Breast epithelium (tissue), 3 donors: Measurements from ENCODE around the gene SLC6A3.

Experiments
- POLR2AphosphoS5 ChIP-seq, 3 donors: sonication (generic); formaldehyde crosslinking; IDR thresholded peaks; one replicate each; pipeline ENCODE4 v1.6.1; 2017; ENCODE audit warnings: antibody characterized with exemption in 3 of 3
- TF ChIP-seq, protein P1 (sequence below), 3 donors: fragments of 450-650 bp; IDR thresholded peaks; one replicate each; pipeline ENCODE4 v1.5.1; 2016 to 2017; ENCODE audit warnings: antibody characterized with exemption in 3 of 3, mild to moderate bottlenecking in 3 of 3, moderate library complexity in 3 of 3

DNA sequence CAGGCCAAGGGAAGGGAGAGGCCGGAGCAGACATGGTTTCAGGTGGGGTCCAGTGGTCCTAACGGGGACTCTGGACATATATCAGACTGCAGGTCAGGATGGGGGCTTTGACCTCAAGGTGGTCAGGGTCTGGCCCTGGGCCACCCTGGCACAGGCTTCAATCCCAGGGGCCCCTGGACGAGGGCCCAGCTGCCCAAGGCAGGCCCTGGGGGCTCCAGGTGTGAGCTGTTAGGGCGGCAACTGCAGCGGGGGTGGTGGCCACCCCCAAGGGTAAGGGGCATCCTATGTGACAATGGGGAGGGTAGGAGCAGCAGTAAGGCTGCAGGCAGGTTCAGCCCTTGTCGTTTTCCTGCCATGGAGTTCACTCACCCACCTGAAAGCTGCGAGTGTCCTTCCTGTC is 54.9 kb downstream of the SLC6A3 start:
- TF ChIP-seq, protein P1, sequence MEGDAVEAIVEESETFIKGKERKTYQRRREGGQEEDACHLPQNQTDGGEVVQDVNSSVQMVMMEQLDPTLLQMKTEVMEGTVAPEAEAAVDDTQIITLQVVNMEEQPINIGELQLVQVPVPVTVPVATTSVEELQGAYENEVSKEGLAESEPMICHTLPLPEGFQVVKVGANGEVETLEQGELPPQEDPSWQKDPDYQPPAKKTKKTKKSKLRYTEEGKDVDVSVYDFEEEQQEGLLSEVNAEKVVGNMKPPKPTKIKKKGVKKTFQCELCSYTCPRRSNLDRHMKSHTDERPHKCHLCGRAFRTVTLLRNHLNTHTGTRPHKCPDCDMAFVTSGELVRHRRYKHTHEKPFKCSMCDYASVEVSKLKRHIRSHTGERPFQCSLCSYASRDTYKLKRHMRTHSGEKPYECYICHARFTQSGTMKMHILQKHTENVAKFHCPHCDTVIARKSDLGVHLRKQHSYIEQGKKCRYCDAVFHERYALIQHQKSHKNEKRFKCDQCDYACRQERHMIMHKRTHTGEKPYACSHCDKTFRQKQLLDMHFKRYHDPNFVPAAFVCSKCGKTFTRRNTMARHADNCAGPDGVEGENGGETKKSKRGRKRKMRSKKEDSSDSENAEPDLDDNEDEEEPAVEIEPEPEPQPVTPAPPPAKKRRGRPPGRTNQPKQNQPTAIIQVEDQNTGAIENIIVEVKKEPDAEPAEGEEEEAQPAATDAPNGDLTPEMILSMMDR (IDR thresholded peaks at IDR 0.05): no peak
- no peak for TF ChIP-seq POLR2AphosphoS5 (IDR thresholded peaks at IDR 0.05)
